KOPT-K1 (cell line): ENCODE data around the gene KCNH1.

Experiments
- H3K27ac ChIP-seq: fragments of 200-600 bp; sonication (generic); 2 replicates; pipeline ENCODE4 v1.5.1; 2016; ENCODE audit warnings: antibody characterized with exemption, mild to moderate bottlenecking, low read depth, low read length; ENCODE audit not compliant: poor library complexity, severe bottlenecking
- H3K36me3 ChIP-seq: fragments of 200-600 bp; sonication (generic); 2 replicates; pipeline ENCODE4 v1.5.1; 2017; ENCODE audit warnings: antibody characterized with exemption, mild to moderate bottlenecking, low read length, moderate library complexity; ENCODE audit not compliant: insufficient read depth
- H3K9me3 ChIP-seq: fragments of 200-600 bp; sonication (generic); 2 replicates; pipeline ENCODE4 v1.5.1; 2017; ENCODE audit warnings: antibody characterized with exemption, low read length, mild to moderate bottlenecking; ENCODE audit not compliant: insufficient read depth, poor library complexity, severe bottlenecking

KCNH1 gene

DNA sequence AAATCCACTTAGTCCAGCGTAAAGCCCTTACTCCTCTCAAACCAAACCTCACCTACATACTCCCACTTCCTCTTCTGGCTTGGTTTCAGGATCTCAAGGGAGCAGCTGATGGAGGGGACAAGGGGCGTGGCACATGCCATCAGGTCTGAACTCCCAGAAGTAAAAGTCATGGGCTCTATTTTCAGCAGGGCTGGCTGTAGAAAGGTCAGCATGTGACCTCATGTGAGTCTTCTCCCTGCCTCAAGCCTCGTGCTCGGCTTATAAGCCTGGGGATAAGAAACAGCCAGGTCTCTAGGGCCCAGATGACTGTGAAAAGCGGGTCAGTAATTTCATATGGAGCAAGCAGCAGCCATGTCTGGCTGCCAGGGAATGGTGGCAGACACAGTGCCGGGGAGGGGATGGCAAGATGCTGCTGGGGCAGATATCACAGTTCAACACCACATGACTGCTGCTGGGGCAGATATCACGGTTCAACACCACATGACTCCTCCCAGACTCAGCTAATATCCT is 227.9 kb downstream of the KCNH1 start:
- no peaks in the 10 kb centered on the region for H3K9me3 ChIP-seq
- no peak overlapping the region for H3K27ac ChIP-seq
- H3K36me3 ChIP-seq: no peaks in the 10 kb centered on the region

DNA sequence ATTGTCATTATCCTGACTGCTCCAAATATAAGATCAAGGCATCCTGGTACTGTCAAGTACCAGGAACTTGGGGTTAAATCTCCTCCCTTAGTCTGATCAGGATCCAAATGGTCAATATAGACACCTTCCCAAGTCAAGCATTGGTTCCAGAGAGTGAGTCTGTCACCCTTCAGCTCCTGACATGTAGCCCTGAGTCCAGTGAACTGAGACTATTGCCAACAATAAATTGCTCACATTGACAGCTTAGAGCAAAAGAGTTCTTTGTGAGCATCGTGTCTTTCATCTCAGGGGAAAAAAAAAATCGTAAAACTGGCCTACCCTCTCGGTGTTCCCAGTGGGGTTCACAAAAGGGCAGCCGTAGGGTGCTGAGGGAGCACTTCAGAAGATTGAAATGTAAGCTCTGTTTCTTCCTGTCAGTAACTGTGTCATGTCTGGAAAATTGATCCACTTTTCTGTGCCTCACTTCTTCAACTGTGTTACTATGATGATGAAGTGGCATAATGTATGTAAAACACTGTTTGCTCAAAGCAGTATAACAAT is 228.5 kb downstream of the KCNH1 start:
- Histone ChIP-seq H3K27ac (no peak overlapping the region), H3K36me3 (no peaks in the 10 kb centered on the region), H3K9me3 (no peaks in the 10 kb centered on the region)

DNA sequence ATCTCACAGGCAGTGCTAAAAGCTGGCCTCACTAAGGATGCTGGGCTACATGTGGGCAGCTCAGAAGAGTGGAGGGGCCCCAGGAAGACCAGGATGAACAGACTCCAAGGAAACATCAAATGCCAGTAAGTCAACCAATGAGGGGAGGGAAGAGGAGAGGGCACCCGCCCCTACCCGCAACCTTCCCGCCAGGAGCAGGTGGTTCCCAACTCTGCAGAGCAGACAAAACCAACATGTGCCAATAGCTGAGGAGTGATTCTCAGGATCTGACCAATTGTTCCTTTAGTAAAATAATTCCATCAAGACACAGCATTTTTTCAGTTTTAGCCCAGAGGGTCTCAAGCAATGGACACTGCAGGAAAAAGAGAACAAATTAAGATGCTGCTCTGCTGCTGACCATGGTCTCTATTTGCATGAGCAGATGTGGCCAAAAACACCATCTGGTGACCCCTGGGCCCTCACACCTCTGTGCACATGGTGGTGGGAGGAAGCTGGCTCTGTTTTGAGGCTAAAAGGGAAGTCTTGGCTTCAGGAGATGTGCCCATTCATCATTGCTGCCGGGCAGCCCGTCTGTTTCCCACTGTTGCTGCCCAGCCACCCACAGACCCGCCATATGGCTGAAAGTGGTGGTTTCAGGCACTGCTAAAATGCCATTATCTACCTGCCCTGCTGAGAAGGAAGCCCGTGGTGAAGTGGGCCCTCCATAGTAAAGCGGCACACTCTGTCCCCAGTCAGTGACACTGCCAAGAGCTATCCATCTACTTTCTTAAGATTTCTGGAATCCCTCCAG is 231.8 kb downstream of the KCNH1 start:
- Histone ChIP-seq H3K9me3 (no peaks in the 10 kb centered on the region), H3K36me3 (no peaks in the 10 kb centered on the region), H3K27ac (no peak overlapping the region)

DNA sequence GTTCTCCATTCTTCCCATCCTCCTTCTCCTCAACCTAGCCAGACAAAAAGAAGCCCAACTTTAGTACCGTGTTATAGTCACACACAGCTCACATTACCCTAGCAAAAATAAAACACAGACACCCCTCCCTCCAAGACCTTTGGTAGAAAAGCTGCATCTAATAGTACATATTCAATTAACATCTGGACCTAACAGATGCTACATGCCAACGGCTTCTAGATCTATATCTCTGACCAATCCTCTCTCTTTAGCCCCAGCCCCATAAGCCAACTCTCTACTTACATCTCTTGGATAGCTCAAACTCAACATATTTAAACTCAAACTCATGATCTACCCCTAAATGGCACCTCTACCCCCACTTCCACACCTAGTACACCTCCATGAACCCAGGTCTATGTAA is 233.1 kb downstream of the KCNH1 start:
- no peaks in the 10 kb centered on the region for H3K9me3 ChIP-seq
- no peak overlapping the region for H3K27ac ChIP-seq
- H3K36me3 ChIP-seq: no peaks in the 10 kb centered on the region

DNA sequence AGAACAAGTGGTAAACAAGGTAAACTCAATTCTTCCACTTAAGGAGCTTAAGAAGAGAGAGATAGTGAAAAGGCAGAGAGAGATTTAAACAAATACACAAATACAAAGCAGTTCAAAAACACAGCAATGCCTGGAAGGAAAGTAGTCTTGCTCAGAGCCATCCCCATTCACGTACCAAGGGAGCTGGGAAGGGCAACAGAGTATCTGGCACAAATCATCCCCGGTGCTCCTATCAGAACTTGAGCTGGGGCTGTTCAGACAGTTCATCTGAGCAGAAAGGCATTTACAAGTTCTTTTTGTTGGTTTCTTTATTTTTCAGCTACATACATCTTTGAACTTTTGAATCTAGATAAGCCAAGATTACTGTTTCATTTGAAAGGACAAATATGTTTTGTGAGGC is 233.9 kb downstream of the KCNH1 start:
- H3K27ac ChIP-seq: no peak overlapping the region
- H3K36me3 ChIP-seq: no peaks in the 10 kb centered on the region
- H3K9me3 ChIP-seq: no peaks in the 10 kb centered on the region

DNA sequence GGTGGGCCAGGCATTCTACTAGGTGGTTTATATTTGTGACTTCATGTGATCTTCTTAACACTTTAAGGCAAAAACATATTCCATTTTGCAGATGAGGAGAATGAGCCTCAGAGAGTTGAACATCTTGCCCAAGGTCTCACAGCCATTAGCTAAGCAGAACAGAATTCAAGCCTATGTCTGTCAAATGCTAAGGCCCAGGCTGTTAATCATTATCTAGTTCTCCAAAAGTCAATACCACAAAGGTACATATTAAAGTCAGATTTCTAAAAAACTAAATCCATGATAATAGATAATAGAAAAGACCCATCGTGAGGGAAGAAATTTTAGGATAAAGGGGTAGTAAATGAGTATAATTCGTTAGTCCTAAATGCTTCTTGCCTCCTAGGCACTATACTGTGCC is 234.3 kb downstream of the KCNH1 start:
- Histone ChIP-seq H3K27ac (no peak overlapping the region), H3K9me3 (no peaks in the 10 kb centered on the region), H3K36me3 (no peaks in the 10 kb centered on the region)

DNA sequence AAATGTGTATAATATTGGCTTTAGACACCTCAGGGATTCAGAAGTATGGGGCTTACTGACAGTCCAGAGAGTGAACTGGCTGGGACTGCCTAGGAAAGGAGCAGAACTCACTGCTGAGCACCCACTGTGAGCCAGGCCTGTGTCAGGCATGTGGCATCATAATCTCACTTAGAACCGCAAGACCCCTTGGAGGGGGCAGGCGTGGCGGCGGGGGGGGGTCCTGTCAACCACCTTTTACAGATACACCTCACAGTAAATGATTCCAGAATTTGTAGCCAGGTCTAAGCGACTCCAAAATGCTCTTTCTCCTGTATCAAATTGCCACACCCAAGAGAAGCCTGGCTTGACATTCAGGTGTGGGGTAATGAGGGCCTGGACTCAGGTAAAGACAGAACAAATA is 235.5 kb downstream of the KCNH1 start:
- H3K36me3 ChIP-seq: no peaks in the 10 kb centered on the region

DNA sequence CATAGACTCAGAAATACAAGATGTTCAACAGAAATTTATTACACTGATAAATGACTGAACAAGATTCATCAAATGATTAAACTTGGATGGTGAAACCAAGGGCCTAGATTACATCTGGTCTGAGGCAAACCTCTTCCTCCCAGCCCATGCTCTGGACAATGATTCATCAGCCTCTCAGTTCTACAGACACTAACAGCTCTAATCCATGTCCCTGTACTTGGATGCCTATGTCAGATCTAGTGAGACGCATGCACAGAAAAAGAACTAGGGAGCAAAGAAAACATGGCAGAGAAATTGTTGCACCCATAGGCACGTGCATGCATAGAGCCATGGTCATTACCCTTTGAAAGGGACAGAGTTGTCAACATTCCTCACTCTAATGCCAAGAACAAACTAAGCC is 250.1 kb downstream of the KCNH1 start:
- H3K36me3 ChIP-seq: no peaks in the 10 kb centered on the region
- H3K9me3 ChIP-seq: no peaks in the 10 kb centered on the region
- no peak overlapping the region for H3K27ac ChIP-seq

More for the DNA sequence above, 235.5 kb downstream of the KCNH1 start:
- H3K27ac ChIP-seq: no peak overlapping the region
- H3K9me3 ChIP-seq: no peaks in the 10 kb centered on the region

DNA sequence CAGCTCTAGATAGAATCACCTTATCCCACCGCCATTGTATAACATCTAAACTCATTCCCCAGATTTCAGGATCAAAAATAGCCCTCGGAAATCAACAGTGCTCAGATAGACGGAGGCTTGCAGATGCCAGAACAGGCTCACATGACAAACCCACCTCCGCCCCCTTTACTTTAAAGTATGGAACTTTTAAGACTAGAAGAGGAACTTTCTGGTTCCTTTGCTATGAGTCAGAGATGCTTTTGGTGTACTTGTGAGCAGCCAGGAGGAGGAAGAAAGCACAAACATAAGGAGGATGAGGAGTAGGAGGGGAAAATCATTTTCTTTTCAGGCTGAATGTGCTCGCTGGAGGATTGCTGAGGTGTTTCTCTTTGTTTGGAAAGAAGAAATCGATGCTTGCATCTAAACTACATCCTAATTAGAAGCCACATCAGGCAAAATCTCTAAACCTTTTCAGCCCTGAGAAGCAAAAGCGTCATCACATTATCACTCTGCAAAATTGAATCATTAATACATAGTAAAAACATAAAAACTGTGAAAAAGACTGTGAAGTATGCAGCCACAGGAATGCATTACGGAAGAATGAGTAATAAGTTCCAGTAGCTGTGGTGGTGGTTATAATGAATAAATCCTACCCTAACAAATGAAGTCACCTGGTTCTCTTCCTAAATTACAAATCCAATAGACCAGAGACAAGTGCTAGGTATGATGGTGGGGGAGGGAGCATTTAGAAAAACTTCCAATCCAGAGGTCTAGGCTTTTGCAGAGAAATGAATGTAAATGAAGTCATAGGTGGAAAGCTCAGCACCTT is 251.3 kb downstream of the KCNH1 start:
- Histone ChIP-seq H3K36me3 (no peaks in the 10 kb centered on the region), H3K9me3 (no peaks in the 10 kb centered on the region), H3K27ac (no peak overlapping the region)

DNA sequence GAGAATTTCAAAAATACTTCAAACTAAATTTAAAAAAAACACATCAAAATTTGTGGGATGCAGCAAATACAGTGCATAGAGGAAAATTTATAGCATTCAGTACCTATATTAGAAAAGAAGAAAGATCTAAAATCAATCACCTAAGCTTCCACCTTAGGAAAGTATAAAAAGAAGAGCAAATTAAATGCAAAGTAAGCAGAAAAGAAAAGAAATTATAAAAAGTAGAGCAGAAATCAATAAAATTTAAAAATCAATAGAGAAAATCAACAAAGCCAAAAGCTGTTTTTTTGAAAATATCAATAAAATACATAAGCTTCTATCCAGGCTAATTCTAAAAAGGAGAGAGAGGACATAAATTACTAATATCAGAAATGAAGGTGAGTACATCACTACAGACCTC is 255.4 kb downstream of the KCNH1 start:
- Histone ChIP-seq H3K27ac (no peak overlapping the region), H3K36me3 (no peaks in the 10 kb centered on the region), H3K9me3 (no peaks in the 10 kb centered on the region)

DNA sequence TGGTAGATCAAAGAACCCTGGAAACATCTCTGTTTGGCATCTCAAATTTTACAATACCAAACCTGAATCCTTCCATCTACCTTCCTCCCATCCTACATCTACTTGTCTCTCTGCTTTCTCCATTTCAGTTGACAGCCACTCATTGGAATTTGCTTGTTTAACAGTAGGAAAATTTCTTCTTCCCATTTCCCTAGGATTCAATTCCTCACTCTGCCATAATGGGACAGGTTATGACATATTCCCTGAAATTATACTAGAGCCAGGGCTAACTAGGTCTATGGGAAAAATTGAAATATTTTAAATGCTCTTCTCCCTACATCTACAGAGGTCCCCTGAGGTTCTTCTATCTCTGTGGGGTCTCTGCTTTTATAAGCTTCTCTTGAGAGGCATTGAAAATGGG is 257.7 kb downstream of the KCNH1 start:
- no peaks in the 10 kb centered on the region for H3K36me3 ChIP-seq
- no peak overlapping the region for H3K27ac ChIP-seq
- H3K9me3 ChIP-seq: no peaks in the 10 kb centered on the region

DNA sequence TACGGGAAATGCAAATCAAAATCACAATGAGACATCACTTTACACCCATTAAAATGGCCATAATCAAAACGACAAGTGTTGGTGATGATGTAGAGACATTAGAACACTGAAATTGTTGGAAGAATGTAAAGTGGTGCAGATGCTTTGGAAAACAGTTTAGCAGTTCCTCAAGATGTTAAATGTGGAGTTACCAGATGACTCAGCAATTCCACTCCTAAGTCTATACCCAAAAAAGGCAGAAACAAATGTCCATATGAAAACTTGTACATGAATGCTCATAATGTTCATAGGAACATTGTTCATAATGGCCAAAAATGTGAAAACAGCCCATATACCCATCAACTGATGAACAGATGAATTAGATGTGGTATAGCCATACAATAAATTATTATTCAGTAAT is 267.4 kb downstream of the KCNH1 start:
- peaks cover 10% of the 10 kb centered on the region for H3K9me3 ChIP-seq
- H3K36me3 ChIP-seq: no peaks in the 10 kb centered on the region
- H3K27ac ChIP-seq: no peak overlapping the region

DNA sequence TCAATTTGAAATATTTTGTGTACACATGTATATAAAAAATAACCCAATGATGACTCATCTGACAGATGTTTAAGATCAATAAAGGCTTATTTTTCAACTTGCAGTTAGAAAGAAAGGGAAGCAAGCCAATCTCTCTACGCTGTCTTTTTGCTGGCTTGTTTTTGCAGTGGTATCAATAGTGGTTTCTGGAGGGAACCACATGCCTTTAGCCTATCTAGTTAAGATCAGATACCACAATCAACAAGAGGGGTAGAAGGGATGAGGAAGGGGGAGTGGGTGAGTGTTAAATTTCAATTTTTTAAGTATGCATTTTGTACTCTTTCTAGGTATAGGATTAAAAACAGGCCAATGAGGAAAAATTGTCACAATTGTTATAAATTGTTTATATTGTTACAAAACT is 276.2 kb downstream of the KCNH1 start:
- no peaks in the 10 kb centered on the region for H3K9me3 ChIP-seq
- no peak overlapping the region for H3K27ac ChIP-seq
- H3K36me3 ChIP-seq: no peaks in the 10 kb centered on the region

DNA sequence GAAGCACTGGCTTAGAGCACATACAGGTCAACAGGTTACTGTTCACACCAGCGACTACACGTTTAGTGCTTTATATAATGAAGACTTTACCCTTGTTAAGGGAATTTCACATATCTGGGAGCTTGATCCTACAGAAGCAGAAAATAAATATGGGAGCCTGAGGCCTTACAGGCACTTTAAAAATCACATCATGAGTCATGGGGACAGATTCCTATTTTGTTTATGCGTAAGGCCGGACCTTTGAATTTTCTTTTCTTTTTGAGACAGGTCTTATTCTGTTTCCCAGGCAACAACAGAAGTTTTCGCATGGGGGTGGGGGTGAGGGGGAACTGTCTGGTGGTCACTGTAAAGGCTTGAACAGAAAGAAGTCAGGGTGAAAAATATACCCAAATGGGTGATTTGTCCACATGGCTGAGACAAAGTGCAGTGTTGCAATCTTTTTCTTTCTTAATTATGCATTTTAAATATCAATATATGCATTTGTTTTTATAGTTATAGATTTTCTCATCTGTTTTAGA is 276.7 kb downstream of the KCNH1 start:
- Histone ChIP-seq H3K27ac (no peak overlapping the region), H3K36me3 (no peaks in the 10 kb centered on the region), H3K9me3 (no peaks in the 10 kb centered on the region)

DNA sequence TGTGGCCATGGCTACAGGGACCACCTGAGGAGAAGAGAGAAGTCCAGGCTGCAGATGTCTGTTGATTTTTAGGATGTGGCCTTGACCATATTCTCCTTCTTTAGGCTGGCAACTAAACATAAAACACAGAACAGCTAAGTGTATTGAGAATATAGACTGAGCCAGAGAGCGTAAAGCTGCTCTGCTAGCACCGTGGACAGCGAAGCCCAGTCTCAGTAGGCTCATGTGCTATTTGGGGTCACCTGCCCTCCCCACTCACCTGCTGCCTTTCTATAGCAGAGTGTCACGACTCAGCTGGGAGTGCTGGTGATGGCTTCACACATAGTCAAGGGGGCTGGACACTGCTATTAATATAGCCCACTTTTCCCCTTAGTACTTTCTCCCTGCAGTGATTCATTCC is 278.5 kb downstream of the KCNH1 start:
- Histone ChIP-seq H3K36me3 (no peaks in the 10 kb centered on the region), H3K9me3 (no peaks in the 10 kb centered on the region), H3K27ac (no peak overlapping the region)
